ENCODE results near the gene ZNF573. TPM values are rescaled to one million over a fixed set of nuclear protein-coding genes. Genes with fewer than 3 reads are reported as not detected.
A peak's percentile ranks its signal among the peaks of the same experiment; 100 is the strongest.
"Not testable (repeated sequence)": the region's sequence is repeated elsewhere in the genome, so short reads cannot be mapped to it uniquely, and the experiment has no call there.

ZNF573 gene
- total RNA-seq, 1 donor from 2014 or later = 2.2 TPM

- no peak for DNase-seq (ENCODE audit: low spot score in 2 of 2)
- intact Hi-C loops (cut with DNase I) = no loop called here
- no peak for TF ChIP-seq CTCF (IDR thresholded peaks at IDR 0.05)
- Histone ChIP-seq H3K27ac (no peak overlapping the region), H3K4me1 (no peaks in the 10 kb centered on the region), H3K9me3 (peaks cover 65 to 96% of the 10 kb centered on the region in 2 donors), H3K36me3 (no peaks in the 10 kb centered on the region), H3K27me3 (no peaks in the 10 kb centered on the region), H3K4me3 (no peak overlapping the region)
These were observed 24.0 kb upstream of the ZNF573 start for GRCh38 chr19:37803249-37803840.

- H3K27ac ChIP-seq = no peak overlapping the region
- no peak overlapping the region for H3K4me3 ChIP-seq
- intact Hi-C loops (cut with DNase I) = no loop called here
- H3K36me3 ChIP-seq = no peaks in the 10 kb centered on the region
- peaks cover 14 to 73% of the 10 kb centered on the region in 2 donors for H3K9me3 ChIP-seq
- no peaks in the 10 kb centered on the region for H3K4me1 ChIP-seq
- no peak for TF ChIP-seq CTCF (IDR thresholded peaks at IDR 0.05)
- no peaks in the 10 kb centered on the region for H3K27me3 ChIP-seq
- no peak for DNase-seq (ENCODE audit: low spot score in 2 of 2)
These were observed 11.0 kb upstream of the ZNF573 start for GRCh38 chr19:37790244-37790925.

- H3K4me1 ChIP-seq = peaks cover 0 to 5% of the 10 kb centered on the region in 2 donors
- peaks cover 0 to 8% of the 10 kb centered on the region in 2 donors for H3K9me3 ChIP-seq
- no peak for DNase-seq (ENCODE audit: low spot score in 2 of 2)
- peak overlapping the region; percentile 81 to 83 for H3K4me3 ChIP-seq
- intact Hi-C loops (cut with DNase I) = loop anchor here (10.0 kb wide), 1 partner anchor 464 kb away; no protein-coding TSS in a partner anchor
- H3K36me3 ChIP-seq = no peaks in the 10 kb centered on the region
- H3K27me3 ChIP-seq = no peaks in the 10 kb centered on the region
- H3K27ac ChIP-seq = peak overlapping the region; percentile 79 to 82
- no peak for TF ChIP-seq CTCF (IDR thresholded peaks at IDR 0.05)
These were observed 716 bp downstream of the ZNF573 start for GRCh38 chr19:37778613-37779126.

GRCh38 chr19:37770985-37771384 lies 8.4 kb downstream of the ZNF573 start:
- no peak overlapping the region for H3K4me3 ChIP-seq
- intact Hi-C loops (cut with DNase I) = loop anchor here (10.0 kb wide), 1 partner anchor 456 kb away; no protein-coding TSS in a partner anchor
- no peaks in the 10 kb centered on the region for H3K9me3 ChIP-seq
- H3K36me3 ChIP-seq = peaks cover 26 to 59% of the 10 kb centered on the region in 2 donors
- H3K4me1 ChIP-seq = no peaks in the 10 kb centered on the region
- DNase-seq (ENCODE audit: low spot score in 2 of 2) = no peak
- no peak for TF ChIP-seq CTCF (IDR thresholded peaks at IDR 0.05)
- H3K27me3 ChIP-seq = no peaks in the 10 kb centered on the region
- no peak overlapping the region for H3K27ac ChIP-seq

- H3K27me3 ChIP-seq = no peaks in the 10 kb centered on the region
- H3K9me3 ChIP-seq = peaks cover 0 to 6% of the 10 kb centered on the region in 2 donors
- no peak for TF ChIP-seq CTCF (IDR thresholded peaks at IDR 0.05)
- no peak overlapping the region for H3K27ac ChIP-seq
- H3K4me3 ChIP-seq = no peak overlapping the region
- H3K4me1 ChIP-seq = no peaks in the 10 kb centered on the region
- peaks cover 13 to 68% of the 10 kb centered on the region in 2 donors for H3K36me3 ChIP-seq
- intact Hi-C loops (cut with DNase I) = no loop called here
- DNase-seq (ENCODE audit: low spot score in 2 of 2) = no peak
These were observed 15.9 kb downstream of the ZNF573 start for GRCh38 chr19:37763488-37763887.

GRCh38 chr19:37757683-37758082 lies 21.7 kb downstream of the ZNF573 start:
- intact Hi-C loops (cut with DNase I); H3K4me3 ChIP-seq; H3K4me1 ChIP-seq; H3K27me3 ChIP-seq; H3K9me3 ChIP-seq; DNase-seq (ENCODE audit: low spot score in 2 of 2); H3K27ac ChIP-seq: not testable (repeated sequence)
- H3K36me3 ChIP-seq = peaks cover 2 to 39% of the 10 kb centered on the region in 2 donors
